Parathyroid adenoma (tissue), 2 donors: ENCODE results near the gene CBARP.

ENCODE experiments used
- H2AFZ ChIP-seq: fragments of 300-600 bp; sonication (generic); one replicate; pipeline ENCODE4 v1.7.0; 2017; ENCODE audit warnings: antibody characterized with exemption, mild to moderate bottlenecking
- H3K27ac ChIP-seq: fragments of 300-600 bp; sonication (generic); one replicate; pipeline ENCODE4 v1.7.0; 2017
- H3K27me3 ChIP-seq: fragments of 300-600 bp; sonication (generic); one replicate; pipeline ENCODE4 v1.7.0; 2017; ENCODE audit warnings: low read length; ENCODE audit not compliant: control insufficient read depth, insufficient read depth
- H3K36me3 ChIP-seq: fragments of 300-600 bp; sonication (generic); one replicate; pipeline ENCODE4 v1.7.0; 2017; ENCODE audit warnings: low read length; ENCODE audit not compliant: control insufficient read depth, insufficient read depth
- H3K4me1 ChIP-seq: fragments of 300-600 bp; sonication (generic); one replicate; pipeline ENCODE4 v1.7.0; 2017; ENCODE audit warnings: control low read depth
- H3K4me2 ChIP-seq: fragments of 300-600 bp; sonication (generic); one replicate; pipeline ENCODE4 v1.7.0; 2017; ENCODE audit warnings: low read length
- H3K4me3 ChIP-seq: fragments of 300-600 bp; sonication (generic); one replicate; pipeline ENCODE4 v1.7.0; 2017; ENCODE audit warnings: low read depth, low read length
- H3K79me2 ChIP-seq: fragments of 300-600 bp; sonication (generic); one replicate; pipeline ENCODE4 v1.7.0; 2017; ENCODE audit warnings: control low read depth
- H3K9ac ChIP-seq: fragments of 300-600 bp; sonication (generic); one replicate; pipeline ENCODE4 v1.7.0; 2017; ENCODE audit warnings: mild to moderate bottlenecking
- H3K9me3 ChIP-seq: fragments of 300-600 bp; sonication (generic); one replicate; pipeline ENCODE4 v1.7.0; 2017; ENCODE audit warnings: low read length; ENCODE audit not compliant: control insufficient read depth
- TF ChIP-seq, protein P1 (sequence below): fragments of 300-600 bp; sonication (generic); IDR thresholded peaks from one replicate; pipeline ENCODE4 v1.7.0; 2017; ENCODE audit warnings: antibody characterized with exemption, mild to moderate bottlenecking
- donor health status: primary hyperparathyroidism.

CBARP gene

DNA sequence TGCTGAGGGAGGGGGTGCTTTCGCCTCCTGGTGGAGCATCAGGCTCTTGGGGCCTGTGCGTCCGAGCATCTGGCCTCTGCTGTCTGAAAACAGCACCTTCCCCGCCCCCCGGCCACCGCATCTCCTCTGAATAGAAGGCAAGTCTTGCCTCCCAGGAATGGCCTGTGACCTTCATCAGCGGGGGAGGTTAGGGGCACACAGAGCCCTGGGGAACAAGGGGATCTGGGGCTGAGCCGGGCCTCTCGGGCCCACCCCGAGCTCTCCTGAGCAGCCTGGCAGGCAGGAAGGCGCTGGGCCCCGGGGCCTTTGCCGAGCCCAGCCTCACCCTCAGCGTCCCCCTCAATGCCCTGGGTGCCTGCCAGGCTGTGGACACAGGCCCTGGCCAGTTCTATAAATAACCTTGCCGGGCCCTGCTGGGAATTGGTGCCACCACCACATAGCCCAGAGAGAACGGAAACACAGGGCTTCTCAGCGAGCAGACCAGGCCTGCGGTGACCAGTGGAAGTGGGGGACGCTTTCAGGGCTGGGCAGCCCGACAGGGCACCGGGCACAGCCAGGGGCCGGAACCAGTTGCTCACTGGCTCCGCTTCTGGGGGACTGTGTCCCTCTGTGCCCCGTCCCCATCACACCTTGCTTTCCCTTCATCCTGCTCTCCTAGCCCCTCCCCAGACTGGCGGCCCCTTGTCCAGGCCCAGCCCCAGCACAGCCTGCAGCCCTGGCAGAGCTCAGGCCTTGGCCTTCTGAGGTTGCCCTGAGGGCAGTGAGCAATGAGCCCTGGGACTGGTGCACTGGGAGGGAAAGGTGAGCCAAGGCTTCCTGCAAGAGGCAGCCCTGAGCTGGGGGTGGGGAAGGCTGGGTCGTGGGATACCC lies 22.7 kb downstream of the CBARP start:
- peak overlapping the region; percentile 31 for H3K4me3 ChIP-seq
- peak overlapping the region; percentile 46 for H3K9ac ChIP-seq
- H3K4me1 ChIP-seq, result peaks cover 17% of the 10 kb centered on the region

DNA sequence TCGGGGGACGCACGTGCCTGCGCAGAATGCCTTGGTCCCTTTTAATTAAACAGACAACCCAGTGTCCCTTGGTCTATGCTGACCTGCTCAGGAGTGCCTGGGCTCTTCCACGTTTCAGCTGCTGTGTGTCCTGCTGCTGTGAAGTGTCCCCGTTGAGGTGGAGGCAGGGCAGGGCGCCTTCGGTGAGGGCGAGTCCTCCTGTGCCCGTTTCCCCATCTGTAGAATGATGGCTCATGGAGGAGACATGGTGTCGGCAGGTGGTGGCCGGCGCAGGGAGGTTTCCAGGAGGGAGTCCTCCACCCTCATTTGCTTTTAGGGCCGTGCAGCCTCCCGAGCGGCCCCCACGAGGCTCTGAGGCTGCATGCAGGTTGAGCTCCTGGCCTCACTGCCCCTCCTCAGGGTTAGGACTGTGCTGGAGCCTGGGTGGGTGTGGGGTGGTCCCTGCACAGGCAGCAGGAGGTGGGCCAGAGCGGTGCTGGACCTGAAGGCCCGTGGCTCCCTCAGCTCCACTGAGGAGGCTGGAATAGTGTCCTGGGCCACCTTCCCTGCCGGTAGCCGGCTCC lies 23.4 kb downstream of the CBARP start:
- TF ChIP-seq, protein P1, sequence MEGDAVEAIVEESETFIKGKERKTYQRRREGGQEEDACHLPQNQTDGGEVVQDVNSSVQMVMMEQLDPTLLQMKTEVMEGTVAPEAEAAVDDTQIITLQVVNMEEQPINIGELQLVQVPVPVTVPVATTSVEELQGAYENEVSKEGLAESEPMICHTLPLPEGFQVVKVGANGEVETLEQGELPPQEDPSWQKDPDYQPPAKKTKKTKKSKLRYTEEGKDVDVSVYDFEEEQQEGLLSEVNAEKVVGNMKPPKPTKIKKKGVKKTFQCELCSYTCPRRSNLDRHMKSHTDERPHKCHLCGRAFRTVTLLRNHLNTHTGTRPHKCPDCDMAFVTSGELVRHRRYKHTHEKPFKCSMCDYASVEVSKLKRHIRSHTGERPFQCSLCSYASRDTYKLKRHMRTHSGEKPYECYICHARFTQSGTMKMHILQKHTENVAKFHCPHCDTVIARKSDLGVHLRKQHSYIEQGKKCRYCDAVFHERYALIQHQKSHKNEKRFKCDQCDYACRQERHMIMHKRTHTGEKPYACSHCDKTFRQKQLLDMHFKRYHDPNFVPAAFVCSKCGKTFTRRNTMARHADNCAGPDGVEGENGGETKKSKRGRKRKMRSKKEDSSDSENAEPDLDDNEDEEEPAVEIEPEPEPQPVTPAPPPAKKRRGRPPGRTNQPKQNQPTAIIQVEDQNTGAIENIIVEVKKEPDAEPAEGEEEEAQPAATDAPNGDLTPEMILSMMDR, result no peak
- Histone ChIP-seq H3K27me3 (no peaks in the 10 kb centered on the region), H3K36me3 (no peaks in the 10 kb centered on the region), H2AFZ (no peak overlapping the region), H3K9ac (no peak overlapping the region), H3K4me2 (peak overlapping the region; percentile 42), H3K9me3 (no peaks in the 10 kb centered on the region), H3K27ac (peak overlapping the region; percentile 88), H3K79me2 (peaks cover 79% of the 10 kb centered on the region), H3K4me1 (peaks cover 17% of the 10 kb centered on the region), H3K4me3 (no peak overlapping the region)

More for the DNA sequence above, 22.7 kb downstream of the CBARP start:
- Histone ChIP-seq H3K79me2 (peaks cover 77% of the 10 kb centered on the region), H2AFZ (peak overlapping the region; percentile 60), H3K4me2 (peak overlapping the region; percentile 42), H3K27ac (peak overlapping the region; percentile 88), H3K9me3 (no peaks in the 10 kb centered on the region), H3K27me3 (no peaks in the 10 kb centered on the region), H3K36me3 (no peaks in the 10 kb centered on the region)
- TF ChIP-seq, protein P1, result no peak

DNA sequence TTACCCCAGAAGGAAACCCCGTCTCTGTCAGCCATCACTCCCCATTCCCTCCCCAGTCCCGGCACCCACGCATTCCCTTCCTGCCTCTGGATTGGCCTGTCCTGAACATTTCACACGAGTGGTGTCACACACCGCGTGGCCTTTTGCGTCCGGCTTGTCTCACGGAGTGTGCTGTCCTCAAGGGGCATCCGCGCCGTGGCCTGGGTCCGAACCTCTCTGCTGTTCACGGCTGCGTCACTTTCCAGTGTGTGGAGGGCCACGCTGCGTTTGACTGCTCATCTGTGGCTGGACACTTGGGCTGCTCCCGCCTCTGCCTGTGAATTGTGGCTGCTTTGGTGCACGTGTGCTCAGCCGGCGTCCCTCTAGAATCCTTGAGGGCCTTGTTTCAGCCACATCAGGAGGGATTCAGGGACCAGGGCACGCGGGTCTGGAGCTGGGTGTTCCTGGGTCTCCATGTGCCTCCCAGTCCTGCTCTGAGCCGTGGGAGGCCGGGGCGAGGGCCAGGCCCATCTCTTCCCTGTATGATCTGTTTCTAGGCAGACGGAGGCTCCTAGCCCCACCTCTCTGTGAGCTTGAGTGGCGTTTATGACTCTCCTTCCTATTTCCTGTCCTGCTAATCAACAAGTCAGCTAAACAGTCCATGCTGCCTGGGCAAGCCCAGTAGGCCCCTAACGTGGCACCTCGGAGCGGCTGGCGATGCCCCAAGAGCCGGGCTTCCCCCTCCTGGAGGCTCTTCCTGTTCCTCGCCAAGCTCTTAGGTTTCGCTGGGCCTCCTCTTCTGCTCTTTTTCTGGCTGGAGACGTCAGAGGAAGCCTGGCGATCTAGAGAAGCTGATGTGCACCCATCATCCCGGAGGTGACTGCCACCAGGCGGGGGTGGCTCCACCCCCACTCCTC lies 24.2 kb downstream of the CBARP start:
- Histone ChIP-seq H3K4me3 (no peak overlapping the region), H3K9me3 (no peaks in the 10 kb centered on the region), H3K27me3 (no peaks in the 10 kb centered on the region), H3K36me3 (no peaks in the 10 kb centered on the region), H3K9ac (no peak overlapping the region), H3K4me1 (peaks cover 17% of the 10 kb centered on the region), H3K4me2 (peak overlapping the region; percentile 42), H3K79me2 (peaks cover 81% of the 10 kb centered on the region), H3K27ac (peak overlapping the region; percentile 88), H2AFZ (no peak overlapping the region)
- TF ChIP-seq, protein P1, result no peak

DNA sequence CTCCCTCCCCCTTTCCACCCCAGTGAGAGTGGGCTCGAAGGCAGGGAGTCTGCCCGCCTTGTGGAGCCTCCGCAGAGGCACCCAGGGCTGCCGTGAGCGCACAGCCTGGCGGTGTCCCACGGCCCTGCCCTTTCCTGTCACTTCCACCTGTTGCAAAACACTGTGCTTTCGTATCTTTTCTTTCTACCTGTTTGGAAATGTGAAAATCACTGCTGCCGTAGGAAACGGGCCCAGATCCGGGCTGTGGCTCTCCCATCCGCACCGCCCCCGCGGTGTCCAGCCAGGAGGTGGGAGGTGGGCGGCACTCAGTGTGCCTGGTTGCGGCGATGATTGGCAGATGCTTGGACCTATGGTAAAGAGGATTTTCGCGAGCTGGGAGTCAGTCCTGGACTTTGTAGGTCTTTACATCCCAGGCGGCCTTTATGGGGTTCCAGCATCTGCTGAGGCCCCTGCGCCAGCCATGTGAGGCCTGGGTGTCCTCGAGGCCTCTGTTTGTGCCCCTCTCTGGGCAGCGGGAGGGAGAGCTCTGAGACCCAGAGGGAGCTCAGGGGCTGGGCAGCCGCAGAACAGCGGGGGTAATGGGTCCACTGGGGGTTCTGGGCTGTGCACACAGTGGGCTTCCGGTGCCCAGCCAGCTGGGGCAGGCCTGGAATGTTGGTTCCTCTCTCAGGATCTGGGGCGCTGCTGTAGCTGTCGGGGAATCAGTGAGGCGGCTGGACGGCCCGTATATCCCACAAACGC lies 26.1 kb downstream of the CBARP start:
- TF ChIP-seq, protein P1, result no peak
- no peak overlapping the region for H3K27ac ChIP-seq
- H3K9ac ChIP-seq, result no peak overlapping the region
- no peaks in the 10 kb centered on the region for H3K9me3 ChIP-seq
- peaks cover 66% of the 10 kb centered on the region for H3K79me2 ChIP-seq
- no peak overlapping the region for H2AFZ ChIP-seq
- H3K4me2 ChIP-seq, result no peak overlapping the region
- H3K36me3 ChIP-seq, result no peaks in the 10 kb centered on the region
- H3K4me3 ChIP-seq, result no peak overlapping the region
- H3K27me3 ChIP-seq, result no peaks in the 10 kb centered on the region
- peaks cover 20% of the 10 kb centered on the region for H3K4me1 ChIP-seq
